CD4-positive, alpha-beta T cell (primary cell): ENCODE measurements around the gene REXO1. TPM values are rescaled to one million over a fixed set of nuclear protein-coding genes. Genes with fewer than 3 reads are reported as not detected.

Experiments
- ATAC-seq: fragments of 200-7000 bp; cut with Tn5 transposase; one replicate; pipeline ENCODE4 v1.10.0; 2022; ENCODE audit warnings: mild to moderate bottlenecking; ENCODE audit not compliant: poor library complexity
- CTCF ChIA-PET: fragments of 350-600 bp; sonication (Branson Sonifier 250); formaldehyde crosslinking; loops from one replicate; lab custom pipeline; 2021; ENCODE audit warnings: antibody characterized with exemption, inconsistent platforms; lab: Charles Lee
- POLR2A ChIA-PET: fragments of 350-600 bp; sonication (Branson Sonifier 250); formaldehyde crosslinking; loops from one replicate; lab custom pipeline; 2021; ENCODE audit warnings: antibody characterized with exemption, inconsistent platforms; lab: Charles Lee
- DNase-seq, 14 experiments: peaks; one replicate each; pipeline ENCODE4 v3.0.0-alpha.2; 2013 to 2020; ENCODE audit warnings: mixed read lengths in 2 of 14
- H3K27ac ChIP-seq, 2 donors: one replicate each; pipeline versions ENCODE4 v1.5.1 to v1.7.0; 2013; ENCODE audit warnings: low read length in 2 of 2, low read depth in 1 of 2, mild to moderate bottlenecking in 1 of 2
- H3K27me3 ChIP-seq, 2 experiments: 1 replicate in 1 of 2; 2 replicates in 1 of 2; pipeline versions ENCODE4 v1.6.1 to v1.7.0; 2013; ENCODE audit warnings: low read length in 2 of 2, control low read depth in 1 of 2, mild to moderate bottlenecking in 1 of 2, moderate library complexity in 1 of 2; ENCODE audit not compliant: insufficient read depth in 2 of 2, control insufficient read depth in 1 of 2
- H3K36me3 ChIP-seq: one replicate; pipeline ENCODE4 v1.6.1; 2013; ENCODE audit warnings: low read length, control low read depth; ENCODE audit not compliant: insufficient read depth
- H3K4me1 ChIP-seq: one replicate; pipeline ENCODE4 v1.6.1; 2013; ENCODE audit warnings: low read length, control low read depth; ENCODE audit not compliant: insufficient read depth
- H3K4me3 ChIP-seq: one replicate; pipeline ENCODE4 v1.5.1; 2013; ENCODE audit warnings: mild to moderate bottlenecking, low read length, moderate library complexity
- H3K9me3 ChIP-seq, 2 experiments: 1 replicate in 1 of 2; 2 replicates in 1 of 2; pipeline versions ENCODE4 v1.6.1 to v1.7.0; 2013; ENCODE audit warnings: low read length in 2 of 2, mild to moderate bottlenecking in 2 of 2, control low read depth in 1 of 2, moderate library complexity in 1 of 2; ENCODE audit not compliant: control insufficient read depth in 1 of 2, insufficient read depth in 1 of 2
- H3K27ac Mint-ChIP-seq: one replicate; pipeline ENCODE4 v1.8.0; 2020; ENCODE audit warnings: mixed read lengths
- H3K27me3 Mint-ChIP-seq: one replicate; pipeline ENCODE4 v1.8.0; 2021; ENCODE audit warnings: mixed read lengths
- H3K36me3 Mint-ChIP-seq: one replicate; pipeline ENCODE4 v1.8.0; 2021; ENCODE audit warnings: low read depth, mixed read lengths
- H3K4me1 Mint-ChIP-seq: one replicate; pipeline ENCODE4 v1.8.0; 2021; ENCODE audit warnings: low read depth, mixed read lengths
- H3K4me3 Mint-ChIP-seq: one replicate; pipeline ENCODE4 v1.8.0; 2020; ENCODE audit warnings: mild to moderate bottlenecking, mixed read lengths
- H3K9me3 Mint-ChIP-seq: one replicate; pipeline ENCODE4 v1.8.0; 2020; ENCODE audit warnings: mixed read lengths
- CTCF ChIP-seq: fragments of 200-600 bp; IDR thresholded peaks from one replicate; pipeline ENCODE4 v1.8.0; 2022; ENCODE audit warnings: antibody characterized with exemption, mild to moderate bottlenecking
- intact Hi-C, 2 experiments: fragments of 100-400 bp; cut with DNase I in 1 of 2; cut with micrococcal nuclease in 1 of 2; formaldehyde crosslinking; loops; one replicate each; pipeline versions ENCODE4 v1.15.1 to v1.9.0; 2023 to 2025; cut with DNase I, micrococcal nuclease
- total RNA-seq, 174 experiments: library from RNA in 2 of 174; stranded (reverse) in 2 of 174; gene quantifications; one replicate each; pipeline ENCODE4 v1.2.3 and lab custom pipeline; 2021 to 2026

The REXO1 gene
- total RNA-seq, 2 experiments from 2014 or later, result 106 to 114 TPM

DNA sequence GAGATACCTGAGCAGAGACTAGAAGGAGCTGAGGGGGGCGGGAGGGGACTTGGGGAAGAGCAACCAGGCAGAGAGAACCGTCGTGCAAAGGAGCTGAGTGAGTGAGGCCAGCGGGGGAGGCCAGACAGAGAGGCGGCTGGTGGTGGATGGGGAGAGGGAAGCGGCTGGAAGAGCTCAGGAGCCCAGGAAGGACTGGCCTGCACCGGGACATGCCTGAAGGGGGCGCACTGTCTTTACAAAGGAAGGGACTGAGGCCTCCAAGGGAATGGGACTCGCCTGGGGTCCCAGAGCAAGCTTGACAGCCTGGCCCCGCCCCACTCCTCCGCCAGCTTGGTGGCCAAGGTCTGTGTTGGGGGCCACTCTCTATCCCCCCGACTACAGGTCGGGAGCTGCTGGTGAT, 80.0 kb downstream of the REXO1 start:
- Histone ChIP-seq H3K36me3 (no peaks in the 10 kb centered on the region), H3K27ac (no peak overlapping the region), H3K27me3 (peaks cover 77 to 88% of the 10 kb centered on the region in 2 experiments), H3K9me3 (peaks cover 15 to 46% of the 10 kb centered on the region in 2 experiments), H3K4me1 (peaks cover 9% of the 10 kb centered on the region), H3K4me3 (no peak overlapping the region)
- DNase-seq, result no peak
- H3K9me3 Mint-ChIP-seq, result peaks cover 11% of the 10 kb centered on the region
- no peak overlapping the region for H3K4me3 Mint-ChIP-seq
- H3K4me1 Mint-ChIP-seq, result no peaks in the 10 kb centered on the region
- CTCF ChIA-PET, result no interaction called here
- POLR2A ChIA-PET, result no interaction called here
- no peak for TF ChIP-seq CTCF
- no peaks in the 10 kb centered on the region for H3K36me3 Mint-ChIP-seq
- peaks cover 87% of the 10 kb centered on the region for H3K27me3 Mint-ChIP-seq
- no peak overlapping the region for H3K27ac Mint-ChIP-seq
- no peak for ATAC-seq
- intact Hi-C loops, result no loop called here

- intact Hi-C loops, result loop anchor here (1.0 to 2.0 kb wide), 3 partner anchors 95 to 221 kb away; no protein-coding TSS in a partner anchor
- no peaks in the 10 kb centered on the region for H3K36me3 ChIP-seq
- Mint-ChIP-seq H3K36me3 (no peaks in the 10 kb centered on the region), H3K27me3 (peaks cover 84% of the 10 kb centered on the region), H3K9me3 (peaks cover 11% of the 10 kb centered on the region), H3K27ac (no peak overlapping the region), H3K4me3 (no peak overlapping the region), H3K4me1 (no peaks in the 10 kb centered on the region)
- peaks cover 9% of the 10 kb centered on the region for H3K4me1 ChIP-seq
- ChIA-PET CTCF (interaction anchor here (1.5 kb wide), 1 partner anchor 162 kb away, joined by 5 read pairs; no protein-coding TSS in a partner anchor), POLR2A (no interaction called here)
- H3K9me3 ChIP-seq, result peaks cover 15 to 46% of the 10 kb centered on the region in 2 experiments
- TF ChIP-seq CTCF, result peak; percentile 91
- peak; percentile 36 to 78 (median 55) for DNase-seq
- no peak overlapping the region for H3K4me3 ChIP-seq
- peaks cover 81 to 86% of the 10 kb centered on the region in 2 experiments for H3K27me3 ChIP-seq
- no peak overlapping the region for H3K27ac ChIP-seq
- ATAC-seq, result peak; percentile 88
Observed at GRCh38 chr19:1767464-1767933, 80.8 kb downstream of the REXO1 start.

- Mint-ChIP-seq H3K4me3 (no peak overlapping the region), H3K27me3 (peaks cover 81% of the 10 kb centered on the region), H3K9me3 (peaks cover 11% of the 10 kb centered on the region), H3K36me3 (no peaks in the 10 kb centered on the region), H3K27ac (no peak overlapping the region), H3K4me1 (no peaks in the 10 kb centered on the region)
- Histone ChIP-seq H3K36me3 (no peaks in the 10 kb centered on the region), H3K4me1 (peaks cover 9% of the 10 kb centered on the region), H3K9me3 (peaks cover 15 to 52% of the 10 kb centered on the region in 2 experiments), H3K27me3 (peaks cover 87 to 93% of the 10 kb centered on the region in 2 experiments), H3K4me3 (no peak overlapping the region), H3K27ac (no peak overlapping the region)
- intact Hi-C loops, result loop anchor here (1.0 to 2.0 kb wide), 3 partner anchors 94 to 221 kb away; no protein-coding TSS in a partner anchor
- POLR2A ChIA-PET, result no interaction called here
- ATAC-seq (no peak), DNase-seq (no peak)
- CTCF ChIA-PET, result interaction anchor here (1.5 kb wide), 1 partner anchor 161 kb away, joined by 5 read pairs; no protein-coding TSS in a partner anchor
- TF ChIP-seq CTCF, result no peak
Observed at GRCh38 chr19:1766800-1767352, 81.4 kb downstream of the REXO1 start.
